Hepatocyte (in vitro differentiated cells): ENCODE measurements around the gene SNPH.

ENCODE experiments used
- EZH2 ChIP-seq: fragments of 200-600 bp; sonication (generic); IDR thresholded peaks from 2 replicates; pipeline ENCODE4 v1.6.1; 2016; ENCODE audit warnings: antibody characterized with exemption, mild to moderate bottlenecking, borderline replicate concordance
- EZH2phosphoT487 ChIP-seq: fragments of 200-600 bp; sonication (generic); IDR thresholded peaks from one replicate; pipeline ENCODE4 v1.6.1; 2018; ENCODE audit warnings: antibody characterized with exemption, mild to moderate bottlenecking, low read depth, moderate library complexity; ENCODE audit not compliant: unreplicated experiment, severe bottlenecking
- TF ChIP-seq, protein P1 (sequence below): fragments of 200-600 bp; sonication (generic); IDR thresholded peaks from 2 replicates; pipeline ENCODE4 v1.5.1; 2016; ENCODE audit warnings: antibody characterized with exemption, mild to moderate bottlenecking; ENCODE audit not compliant: poor library complexity

- TF ChIP-seq, protein P1, sequence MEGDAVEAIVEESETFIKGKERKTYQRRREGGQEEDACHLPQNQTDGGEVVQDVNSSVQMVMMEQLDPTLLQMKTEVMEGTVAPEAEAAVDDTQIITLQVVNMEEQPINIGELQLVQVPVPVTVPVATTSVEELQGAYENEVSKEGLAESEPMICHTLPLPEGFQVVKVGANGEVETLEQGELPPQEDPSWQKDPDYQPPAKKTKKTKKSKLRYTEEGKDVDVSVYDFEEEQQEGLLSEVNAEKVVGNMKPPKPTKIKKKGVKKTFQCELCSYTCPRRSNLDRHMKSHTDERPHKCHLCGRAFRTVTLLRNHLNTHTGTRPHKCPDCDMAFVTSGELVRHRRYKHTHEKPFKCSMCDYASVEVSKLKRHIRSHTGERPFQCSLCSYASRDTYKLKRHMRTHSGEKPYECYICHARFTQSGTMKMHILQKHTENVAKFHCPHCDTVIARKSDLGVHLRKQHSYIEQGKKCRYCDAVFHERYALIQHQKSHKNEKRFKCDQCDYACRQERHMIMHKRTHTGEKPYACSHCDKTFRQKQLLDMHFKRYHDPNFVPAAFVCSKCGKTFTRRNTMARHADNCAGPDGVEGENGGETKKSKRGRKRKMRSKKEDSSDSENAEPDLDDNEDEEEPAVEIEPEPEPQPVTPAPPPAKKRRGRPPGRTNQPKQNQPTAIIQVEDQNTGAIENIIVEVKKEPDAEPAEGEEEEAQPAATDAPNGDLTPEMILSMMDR = no peak
- TF ChIP-seq EZH2 (no peak), EZH2phosphoT487 (no peak)
Measured at GRCh38 chr20:1225783-1226654, 40.1 kb upstream of the SNPH start, which contains the start of gene RAD21L1.
